ENCODE measurements around the gene BAZ2B. TPM values are rescaled to one million over a fixed set of nuclear protein-coding genes. Genes with fewer than 3 reads are reported as not detected.

The BAZ2B gene
- total RNA-seq, 2 donors from 2014 or later: 53.1 to 64.1 TPM

DNA sequence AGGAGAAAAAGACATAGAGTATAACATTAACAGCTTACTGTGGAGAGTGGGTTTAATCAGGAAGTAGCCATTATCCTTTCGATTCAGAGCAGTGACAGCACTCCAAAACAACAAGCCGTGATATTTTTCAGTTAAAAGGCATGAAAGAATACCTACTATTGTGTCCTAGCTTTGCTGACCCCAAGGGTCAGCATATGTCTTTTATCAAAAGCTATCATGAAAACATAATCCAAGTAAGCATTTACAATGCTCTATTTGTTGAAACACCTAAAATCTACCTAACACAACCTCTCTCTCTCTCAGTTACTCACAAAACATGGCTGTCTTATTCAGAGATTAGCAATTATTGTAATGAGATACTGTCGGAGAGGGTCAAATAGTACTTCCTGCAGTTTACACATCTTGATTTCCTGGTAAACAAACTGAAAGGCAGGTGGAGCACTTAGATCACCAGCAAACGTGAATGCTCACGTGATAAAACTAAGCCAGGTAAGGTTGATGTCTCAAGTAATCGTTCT is 100.0 kb downstream of the BAZ2B start:
- Histone ChIP-seq H3K27ac (ENCODE audit: low read depth, low read length) (peak overlapping the region; percentile 0), H3K4me1 (ENCODE audit: control insufficient read depth, insufficient read depth, low read length) (no peaks in the 10 kb centered on the region), H3K9ac (ENCODE audit: extremely low read depth, low read length, poor library complexity, severe bottlenecking) (peak overlapping the region; percentile 51), H3K4me3 (ENCODE audit: low read length) (peak overlapping the region; percentile 77), H3K9me3 (ENCODE audit: control insufficient read depth, low read length) (no peaks in the 10 kb centered on the region), H3K36me3 (ENCODE audit: control insufficient read depth, insufficient read depth, low read length) (no peaks in the 10 kb centered on the region), H3K27me3 (ENCODE audit: control insufficient read depth, insufficient read depth, low read length, poor library complexity, severe bottlenecking) (no peaks in the 10 kb centered on the region)
- 14 to 28% methylated on average over 4 to 6 of the region's 6 CpGs for WGBS, 2 experiments (ENCODE audit: insufficient coverage in 1 of 2, insufficient read length in 1 of 2)
- no peaks in the 10 kb centered on the region for H3K27me3 Mint-ChIP-seq (ENCODE audit: insufficient read depth)
- H3K27ac Mint-ChIP-seq: peak overlapping the region; percentile 90
- DNase-seq: peak; percentile 61
- H3K4me1 Mint-ChIP-seq: peaks cover 22% of the 10 kb centered on the region
- TF ChIP-seq CTCF (conservative IDR thresholded peaks at IDR 0.05): no peak
- H3K9me3 Mint-ChIP-seq: peaks cover 3% of the 10 kb centered on the region
- peaks cover 2% of the 10 kb centered on the region for H3K36me3 Mint-ChIP-seq (ENCODE audit: low read depth)
- H3K4me3 Mint-ChIP-seq: peak overlapping the region; percentile 57

DNA sequence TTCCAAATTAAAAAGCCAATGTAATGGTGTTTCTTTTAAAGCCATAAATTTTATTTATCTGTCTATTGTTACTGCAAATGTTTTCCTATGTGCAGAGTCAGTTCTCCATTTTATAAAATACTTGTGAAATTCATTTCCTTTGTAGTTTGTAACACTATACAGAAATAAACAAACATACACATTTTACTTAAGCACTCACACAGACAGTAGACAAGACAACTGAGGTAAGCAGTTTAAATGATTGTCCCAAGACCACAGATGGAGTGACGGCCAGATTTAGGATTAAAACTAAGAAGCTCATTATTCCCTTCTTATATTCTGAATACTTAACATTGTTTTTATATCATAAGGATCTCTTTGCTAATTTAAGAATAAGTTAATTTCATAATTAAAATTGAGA is 100.9 kb downstream of the BAZ2B start:
- Histone ChIP-seq H3K9ac (ENCODE audit: extremely low read depth, low read length, poor library complexity, severe bottlenecking) (no peak overlapping the region), H3K9me3 (ENCODE audit: control insufficient read depth, low read length) (no peaks in the 10 kb centered on the region), H3K4me3 (ENCODE audit: low read length) (peak overlapping the region; percentile 77), H3K36me3 (ENCODE audit: control insufficient read depth, insufficient read depth, low read length) (no peaks in the 10 kb centered on the region), H3K27me3 (ENCODE audit: control insufficient read depth, insufficient read depth, low read length, poor library complexity, severe bottlenecking) (no peaks in the 10 kb centered on the region), H3K27ac (ENCODE audit: low read depth, low read length) (no peak overlapping the region), H3K4me1 (ENCODE audit: control insufficient read depth, insufficient read depth, low read length) (no peaks in the 10 kb centered on the region)
- peaks cover 3% of the 10 kb centered on the region for H3K9me3 Mint-ChIP-seq
- no peak for TF ChIP-seq CTCF (conservative IDR thresholded peaks at IDR 0.05)
- DNase-seq: no peak
- no peak overlapping the region for H3K27ac Mint-ChIP-seq
- 86% methylated on average over 1 of the region's 1 CpG; no CpG with 5 or more reads in 1 of the 2 experiments for WGBS, 2 experiments (ENCODE audit: insufficient coverage in 1 of 2, insufficient read length in 1 of 2)
- no peaks in the 10 kb centered on the region for H3K27me3 Mint-ChIP-seq (ENCODE audit: insufficient read depth)
- H3K4me3 Mint-ChIP-seq: peak overlapping the region; percentile 57
- H3K36me3 Mint-ChIP-seq (ENCODE audit: low read depth): peaks cover 2% of the 10 kb centered on the region
- peaks cover 22% of the 10 kb centered on the region for H3K4me1 Mint-ChIP-seq

DNA sequence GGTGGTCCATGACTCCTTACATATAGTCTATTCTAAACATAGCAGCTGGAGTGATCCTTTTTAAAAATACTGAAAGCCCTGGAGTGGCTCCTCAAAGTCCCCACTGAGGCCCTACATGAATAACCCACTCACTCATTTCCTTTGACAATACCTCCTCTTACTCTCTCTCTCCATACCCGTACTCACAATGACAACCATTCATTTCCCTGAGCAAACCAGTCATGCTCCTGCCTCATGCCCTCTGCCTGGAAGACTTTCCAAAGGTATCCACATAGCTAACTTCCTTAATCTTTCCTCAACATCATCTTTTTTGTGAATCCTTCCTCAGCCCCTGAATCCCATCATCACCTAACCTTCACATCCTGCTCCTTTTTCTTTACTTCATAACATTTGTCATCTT is 102.6 kb downstream of the BAZ2B start:
- H3K27me3 Mint-ChIP-seq (ENCODE audit: insufficient read depth): no peaks in the 10 kb centered on the region
- Histone ChIP-seq H3K36me3 (ENCODE audit: control insufficient read depth, insufficient read depth, low read length) (no peaks in the 10 kb centered on the region), H3K27me3 (ENCODE audit: control insufficient read depth, insufficient read depth, low read length, poor library complexity, severe bottlenecking) (no peaks in the 10 kb centered on the region), H3K9me3 (ENCODE audit: control insufficient read depth, low read length) (no peaks in the 10 kb centered on the region), H3K4me3 (ENCODE audit: low read length) (no peak overlapping the region), H3K4me1 (ENCODE audit: control insufficient read depth, insufficient read depth, low read length) (no peaks in the 10 kb centered on the region), H3K9ac (ENCODE audit: extremely low read depth, low read length, poor library complexity, severe bottlenecking) (no peak overlapping the region), H3K27ac (ENCODE audit: low read depth, low read length) (no peak overlapping the region)
- 67 to 88% methylated on average over 1 of the region's 1 CpG for WGBS, 2 experiments (ENCODE audit: insufficient coverage in 1 of 2, insufficient read length in 1 of 2)
- H3K27ac Mint-ChIP-seq: peak overlapping the region; percentile 14
- H3K36me3 Mint-ChIP-seq (ENCODE audit: low read depth): no peaks in the 10 kb centered on the region
- H3K4me3 Mint-ChIP-seq: no peak overlapping the region
- TF ChIP-seq CTCF (conservative IDR thresholded peaks at IDR 0.05): no peak
- no peak for DNase-seq
- peaks cover 22% of the 10 kb centered on the region for H3K4me1 Mint-ChIP-seq
- H3K9me3 Mint-ChIP-seq: no peaks in the 10 kb centered on the region
